ENCODE data around the gene UNC50.

UNC50 gene, protein sequence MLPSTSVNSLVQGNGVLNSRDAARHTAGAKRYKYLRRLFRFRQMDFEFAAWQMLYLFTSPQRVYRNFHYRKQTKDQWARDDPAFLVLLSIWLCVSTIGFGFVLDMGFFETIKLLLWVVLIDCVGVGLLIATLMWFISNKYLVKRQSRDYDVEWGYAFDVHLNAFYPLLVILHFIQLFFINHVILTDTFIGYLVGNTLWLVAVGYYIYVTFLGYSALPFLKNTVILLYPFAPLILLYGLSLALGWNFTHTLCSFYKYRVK

GRCh38 chr2:98608116-98608961, at the start of gene UNC50, which contains the start of gene COA5:
TSS of gene UNC50 (plus strand) at chr2:98608589. CDS start at chr2:98609760, 1,171 bp downstream.
TSS of gene COA5 (minus strand) at chr2:98608512. CDS start at chr2:98608405, 107 bp downstream.
- peak; percentile 62 for DNase-seq (ENCODE audit: low read depth)
- no peak for TF ChIP-seq CTCF (conservative IDR thresholded peaks at IDR 0.05; ENCODE audit: low read depth, low read length)
- peak within 1 kb of the TSS; percentile 90 for H3K4me3 ChIP-seq (ENCODE audit: low read length)

DNA sequence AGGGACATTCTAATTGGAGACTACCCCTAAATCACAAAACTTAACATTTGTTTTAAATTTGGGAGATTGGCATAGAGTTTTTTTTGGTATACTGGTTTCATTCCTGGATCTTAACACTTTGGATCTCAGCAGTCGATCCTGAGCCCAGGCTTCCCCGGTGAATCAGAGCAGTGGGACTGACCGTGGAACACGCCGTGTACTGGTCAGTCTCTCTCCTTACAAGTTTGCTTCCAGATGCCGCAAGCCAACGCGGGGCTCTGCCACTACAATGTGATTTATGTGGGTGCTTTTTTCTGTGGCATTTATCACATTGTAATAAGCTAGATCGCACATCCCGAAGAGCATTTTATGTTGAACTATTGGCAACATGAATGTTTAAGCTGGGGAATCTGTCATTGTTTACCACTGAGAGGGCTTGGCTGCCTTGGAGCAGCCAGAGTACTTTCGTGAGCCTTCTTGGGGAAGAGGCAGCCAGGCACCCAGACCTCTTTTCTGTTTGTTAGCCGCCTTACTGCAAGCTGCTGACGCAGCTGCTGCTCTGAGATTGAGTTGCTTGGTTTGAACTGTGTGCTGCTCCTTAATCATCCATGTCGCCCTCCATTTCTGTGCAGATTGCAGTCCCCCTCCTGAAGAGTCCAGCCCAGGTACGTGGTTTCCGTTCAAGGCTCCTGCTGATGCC, 49.4 kb upstream of the UNC50 start:
- TF ChIP-seq CTCF (conservative IDR thresholded peaks at IDR 0.05; ENCODE audit: low read depth, low read length): no peak
- DNase-seq (ENCODE audit: low read depth): no peak
- H3K4me3 ChIP-seq (ENCODE audit: low read length): no peak overlapping the region

DNA sequence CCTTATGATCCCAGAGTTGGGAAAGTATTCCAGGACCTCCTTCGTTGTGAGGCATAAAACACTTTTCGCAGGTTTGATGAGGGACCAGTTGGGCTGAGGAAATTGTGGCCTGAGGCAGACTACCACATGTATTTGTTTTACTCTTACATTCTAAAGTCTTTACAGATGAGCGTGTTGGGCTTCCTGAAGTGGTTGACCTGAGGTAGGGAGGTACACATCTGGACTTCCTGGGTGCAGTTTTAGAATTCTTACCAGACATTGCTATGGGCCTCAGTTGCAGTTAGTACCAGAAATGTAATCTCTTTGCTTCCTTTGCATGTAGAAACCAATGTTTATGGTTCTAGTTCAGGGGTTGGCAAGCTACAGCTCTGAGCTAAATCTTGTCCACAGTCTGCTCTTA, 48.8 kb upstream of the UNC50 start:
- DNase-seq (ENCODE audit: low read depth): no peak
- no peak overlapping the region for H3K4me3 ChIP-seq (ENCODE audit: low read length)
- no peak for TF ChIP-seq CTCF (conservative IDR thresholded peaks at IDR 0.05; ENCODE audit: low read depth, low read length)

GRCh38 chr2:98560256-98560771, 48.1 kb upstream of the UNC50 start:
- peak; percentile 84 for DNase-seq (ENCODE audit: low read depth)
- H3K4me3 ChIP-seq (ENCODE audit: low read length): no peak overlapping the region
- no peak for TF ChIP-seq CTCF (conservative IDR thresholded peaks at IDR 0.05; ENCODE audit: low read depth, low read length)

GRCh38 chr2:98561018-98561417, 47.4 kb upstream of the UNC50 start:
- no peak for DNase-seq (ENCODE audit: low read depth)
- no peak for TF ChIP-seq CTCF (conservative IDR thresholded peaks at IDR 0.05; ENCODE audit: low read depth, low read length)
- no peak overlapping the region for H3K4me3 ChIP-seq (ENCODE audit: low read length)

- no peak for TF ChIP-seq CTCF (conservative IDR thresholded peaks at IDR 0.05; ENCODE audit: low read depth, low read length)
- no peak for DNase-seq (ENCODE audit: low read depth)
- H3K4me3 ChIP-seq (ENCODE audit: low read length): no peak overlapping the region
Measured at GRCh38 chr2:98561902-98562695, 46.3 kb upstream of the UNC50 start.

All from retinal pigment epithelial cell (primary cell).